Brain microvascular endothelial cell (primary cell): ENCODE results near the gene CBLC.

Experiments used
- DNase-seq: peaks from one replicate; pipeline ENCODE4 v3.0.0-alpha.2; 2020
- H3K27ac ChIP-seq: fragments of 250-450 bp; sonication (Bioruptor Pico); 2 replicates; pipeline ENCODE4 v1.5.1; 2020; ENCODE audit warnings: mild to moderate bottlenecking, moderate library complexity
- H3K27me3 ChIP-seq: fragments of 250-450 bp; sonication (Bioruptor Pico); replicated peaks from 2 replicates; pipeline ENCODE4 v1.5.1; 2020; ENCODE audit warnings: mild to moderate bottlenecking
- H3K36me3 ChIP-seq: fragments of 250-450 bp; sonication (Bioruptor Pico); replicated peaks from 2 replicates; pipeline ENCODE4 v1.5.1; 2020; ENCODE audit warnings: mild to moderate bottlenecking
- H3K4me3 ChIP-seq: 2 replicates; pipeline ENCODE4 v1.5.1; 2011; ENCODE audit warnings: low read depth, mild to moderate bottlenecking, control low read depth, low read length, moderate library complexity
- in situ Hi-C: cut with HindIII; loops from 2 replicates; pipeline ENCODE4 v1.10.0; 2017; ENCODE audit warnings: low sequenced_read_pairs, low pct_ligation_motif_present
- TF ChIP-seq, protein P1 (sequence below): IDR thresholded peaks from 2 replicates; pipeline ENCODE4 v1.5.1; 2011; ENCODE audit warnings: low read depth, mild to moderate bottlenecking, moderate library complexity, low read length, control low read depth, inconsistent platforms; ENCODE audit errors: missing control alignments

CBLC gene

DNA sequence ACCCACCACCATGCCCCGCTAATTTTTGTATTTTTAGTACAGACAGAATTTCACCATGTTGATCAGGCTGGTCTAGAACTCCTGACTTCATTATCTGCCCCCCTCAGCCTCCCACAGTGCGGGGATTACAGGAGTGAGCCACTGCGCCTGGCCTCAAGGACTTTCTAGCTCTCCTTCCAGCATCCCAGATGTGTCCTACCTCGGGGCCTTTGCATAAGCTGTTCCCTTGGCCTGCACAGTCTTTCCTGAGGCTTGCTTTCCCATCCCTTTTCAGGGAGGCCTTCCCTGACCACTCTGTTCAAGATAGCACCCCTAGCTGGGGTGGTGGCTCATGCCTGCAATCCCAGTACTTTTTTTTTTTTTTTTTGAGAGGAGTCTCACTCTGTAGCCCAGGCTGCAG lies 16.9 kb downstream of the CBLC start:
- TF ChIP-seq, protein P1, sequence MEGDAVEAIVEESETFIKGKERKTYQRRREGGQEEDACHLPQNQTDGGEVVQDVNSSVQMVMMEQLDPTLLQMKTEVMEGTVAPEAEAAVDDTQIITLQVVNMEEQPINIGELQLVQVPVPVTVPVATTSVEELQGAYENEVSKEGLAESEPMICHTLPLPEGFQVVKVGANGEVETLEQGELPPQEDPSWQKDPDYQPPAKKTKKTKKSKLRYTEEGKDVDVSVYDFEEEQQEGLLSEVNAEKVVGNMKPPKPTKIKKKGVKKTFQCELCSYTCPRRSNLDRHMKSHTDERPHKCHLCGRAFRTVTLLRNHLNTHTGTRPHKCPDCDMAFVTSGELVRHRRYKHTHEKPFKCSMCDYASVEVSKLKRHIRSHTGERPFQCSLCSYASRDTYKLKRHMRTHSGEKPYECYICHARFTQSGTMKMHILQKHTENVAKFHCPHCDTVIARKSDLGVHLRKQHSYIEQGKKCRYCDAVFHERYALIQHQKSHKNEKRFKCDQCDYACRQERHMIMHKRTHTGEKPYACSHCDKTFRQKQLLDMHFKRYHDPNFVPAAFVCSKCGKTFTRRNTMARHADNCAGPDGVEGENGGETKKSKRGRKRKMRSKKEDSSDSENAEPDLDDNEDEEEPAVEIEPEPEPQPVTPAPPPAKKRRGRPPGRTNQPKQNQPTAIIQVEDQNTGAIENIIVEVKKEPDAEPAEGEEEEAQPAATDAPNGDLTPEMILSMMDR = no peak
- Histone ChIP-seq H3K4me3 (no peak overlapping the region), H3K36me3 (no peaks in the 10 kb centered on the region), H3K27ac (no peak overlapping the region), H3K27me3 (no peaks in the 10 kb centered on the region)
- no peak for DNase-seq
- in situ Hi-C loops = no loop called here

DNA sequence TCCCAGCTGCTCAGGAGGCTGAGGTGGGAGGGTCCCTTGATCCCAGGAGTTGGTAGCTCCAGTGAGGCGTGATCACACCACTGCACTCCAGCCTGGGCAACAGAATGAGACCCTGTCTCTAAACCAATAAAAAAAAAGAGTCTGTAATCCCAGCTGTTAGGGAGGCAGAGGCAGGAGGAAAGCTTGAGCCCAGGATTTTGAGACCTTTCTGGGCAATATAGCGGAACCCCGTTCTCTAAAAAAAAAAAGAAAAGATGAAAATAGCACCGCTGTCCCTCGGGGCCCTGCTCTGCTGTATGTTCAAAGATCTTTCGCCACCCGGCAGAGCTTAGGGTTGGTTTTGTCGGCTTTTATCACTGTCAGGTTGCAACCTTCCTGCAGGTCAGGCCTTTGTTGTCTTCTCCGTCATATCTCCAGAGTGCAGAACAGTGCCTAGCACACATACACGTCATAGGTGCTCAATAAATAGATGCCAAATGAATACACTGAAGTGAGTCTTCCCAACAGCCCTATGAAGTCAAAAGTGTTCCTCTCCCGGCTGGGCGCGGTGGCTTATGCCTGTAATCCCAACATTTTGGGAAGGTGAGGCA lies 17.8 kb downstream of the CBLC start:
- TF ChIP-seq, protein P1 = no peak
- DNase-seq = no peak
- Histone ChIP-seq H3K4me3 (no peak overlapping the region), H3K36me3 (no peaks in the 10 kb centered on the region), H3K27me3 (no peaks in the 10 kb centered on the region), H3K27ac (no peak overlapping the region)
- in situ Hi-C loops = no loop called here

DNA sequence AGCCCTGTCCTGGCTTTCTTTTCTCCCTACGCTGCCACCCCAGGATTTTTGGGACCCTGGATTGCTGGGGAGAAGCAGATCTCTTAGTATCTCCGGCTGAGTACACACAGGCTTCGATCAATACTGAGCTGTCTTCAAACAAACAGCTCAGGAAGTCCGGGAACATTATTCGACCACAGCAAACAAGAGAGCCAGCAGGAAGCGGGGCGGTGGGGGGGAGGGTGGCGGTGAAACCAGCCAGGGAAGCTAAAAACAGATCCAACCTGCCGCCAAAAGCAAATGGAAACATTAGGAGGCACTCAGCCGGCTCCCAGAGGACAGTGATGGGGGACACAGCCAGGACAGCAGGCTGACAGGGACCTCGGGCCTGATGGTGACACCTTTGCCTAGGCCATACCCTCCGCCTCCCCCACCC lies 19.0 kb downstream of the CBLC start:
- Histone ChIP-seq H3K27ac (no peak overlapping the region), H3K36me3 (no peaks in the 10 kb centered on the region), H3K27me3 (no peaks in the 10 kb centered on the region), H3K4me3 (no peak overlapping the region)
- TF ChIP-seq, protein P1 = no peak
- DNase-seq = no peak
- in situ Hi-C loops = no loop called here

DNA sequence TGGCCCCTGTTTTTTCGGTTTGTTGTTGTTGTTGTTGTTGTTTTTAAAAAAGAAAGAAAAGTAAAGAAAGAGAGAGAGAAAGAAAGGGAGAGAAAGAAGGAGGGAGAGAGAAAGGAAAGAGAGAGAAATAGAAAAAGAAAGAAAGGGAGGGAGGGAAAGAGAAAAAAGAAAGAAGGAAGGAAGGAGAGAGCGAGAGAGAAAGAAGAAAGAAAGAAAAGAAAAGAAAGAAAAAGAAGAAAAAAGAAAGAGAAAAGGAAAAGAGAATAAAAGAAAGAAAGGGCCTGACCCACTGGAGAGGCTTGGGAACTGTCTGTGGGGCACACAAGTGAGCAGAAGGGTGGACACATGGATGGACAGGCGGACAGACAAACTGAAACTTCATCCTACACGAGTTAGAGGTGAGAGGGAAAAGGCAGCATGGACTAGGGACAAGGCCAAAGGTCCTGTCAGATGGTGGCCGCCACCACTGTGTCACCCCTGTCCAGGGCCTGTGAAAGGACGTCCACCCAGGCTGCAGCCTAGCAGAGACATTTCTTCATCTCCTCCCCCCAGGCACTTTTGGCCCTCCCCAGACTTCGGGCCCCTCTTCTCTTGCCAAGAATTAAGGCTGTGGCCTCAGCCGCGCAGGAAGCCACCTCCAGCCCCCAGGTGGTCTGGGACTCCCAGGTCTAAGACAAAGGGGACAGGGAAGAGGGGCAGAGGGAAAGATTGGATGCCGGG lies 22.1 kb downstream of the CBLC start:
- in situ Hi-C loops = no loop called here

DNA sequence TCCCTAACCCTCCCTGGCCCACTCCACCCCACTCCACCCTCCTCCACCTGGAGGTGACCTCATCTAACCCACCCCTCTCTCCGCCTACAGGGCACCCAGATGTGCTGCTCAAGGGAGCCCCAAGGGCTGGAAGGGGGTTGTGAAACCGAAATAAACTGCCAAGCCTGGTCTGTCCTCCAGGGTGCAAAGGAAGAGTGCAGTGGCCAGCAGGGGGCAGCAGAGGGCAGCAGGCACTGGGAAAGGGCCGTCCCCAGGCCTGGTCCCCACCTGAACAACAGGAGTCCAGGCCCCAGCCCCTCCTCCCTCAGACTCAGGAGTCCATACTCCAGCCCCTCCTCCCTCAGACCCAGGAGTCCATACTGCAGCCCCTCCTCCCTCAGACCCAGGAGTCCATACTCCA lies 22.8 kb downstream of the CBLC start:
- in situ Hi-C loops = no loop called here

More for the DNA sequence above, 22.1 kb downstream of the CBLC start:
- H3K27ac ChIP-seq = no peak overlapping the region
- H3K36me3 ChIP-seq = no peaks in the 10 kb centered on the region
- DNase-seq = no peak
- no peak overlapping the region for H3K4me3 ChIP-seq
- TF ChIP-seq, protein P1 = no peak
- H3K27me3 ChIP-seq = no peaks in the 10 kb centered on the region

More for the DNA sequence above, 22.8 kb downstream of the CBLC start:
- peak; percentile 57 for DNase-seq
- H3K27me3 ChIP-seq = no peaks in the 10 kb centered on the region
- H3K4me3 ChIP-seq = no peak overlapping the region
- H3K36me3 ChIP-seq = no peaks in the 10 kb centered on the region
- H3K27ac ChIP-seq = no peak overlapping the region
- TF ChIP-seq, protein P1 = peak; percentile 98
